Measurements from ENCODE around the gene ARHGAP29.

The ARHGAP29 gene

GRCh38 chr1:94235189-94236012 lies 2.0 kb downstream of the ARHGAP29 start:
- no peak for DNase-seq

DNA sequence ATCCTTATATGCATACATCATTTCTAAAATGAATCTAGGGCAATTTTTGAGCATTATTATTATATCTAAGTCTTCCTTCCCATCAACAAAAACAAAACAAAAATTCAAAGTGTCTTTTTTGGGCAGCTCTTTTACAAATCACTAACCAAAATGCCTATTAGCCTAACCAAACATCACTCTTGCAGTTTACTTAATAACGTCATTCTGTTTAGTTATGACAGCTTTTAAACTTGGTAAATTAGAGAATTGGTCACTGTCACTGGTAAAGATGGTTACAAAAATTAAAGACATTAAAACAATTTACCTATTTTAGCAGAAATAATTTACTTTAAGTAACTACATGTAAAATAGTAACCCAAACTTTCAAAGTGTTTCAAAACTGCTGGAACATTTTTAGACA lies 2.8 kb downstream of the ARHGAP29 start:
- DNase-seq = no peak

DNA sequence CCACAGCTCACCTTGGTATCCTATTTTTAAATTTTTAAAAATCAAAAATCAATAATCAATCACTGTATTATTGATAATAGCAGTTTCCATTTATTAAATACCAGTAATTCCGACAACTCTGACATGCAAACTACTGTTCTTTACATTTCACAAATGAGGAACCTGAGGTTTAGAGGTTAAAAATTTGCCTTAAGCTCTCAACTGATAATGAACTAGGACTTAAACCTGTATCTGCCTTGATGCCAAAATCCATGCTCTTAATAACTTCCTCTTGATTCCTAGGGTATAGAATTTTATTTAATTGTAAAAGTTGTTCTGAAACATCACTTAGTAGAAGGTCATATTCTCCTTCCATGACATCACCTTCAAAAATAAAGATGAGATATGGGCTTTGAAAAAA lies 5.6 kb downstream of the ARHGAP29 start:
- no peak for DNase-seq

- no peak for DNase-seq
Measured at GRCh38 chr1:94230920-94231319, 6.5 kb downstream of the ARHGAP29 start.

GRCh38 chr1:94228640-94229375 lies 8.6 kb downstream of the ARHGAP29 start:
- no peak for DNase-seq

GRCh38 chr1:94227624-94228023 lies 9.8 kb downstream of the ARHGAP29 start:
- DNase-seq = no peak

DNA sequence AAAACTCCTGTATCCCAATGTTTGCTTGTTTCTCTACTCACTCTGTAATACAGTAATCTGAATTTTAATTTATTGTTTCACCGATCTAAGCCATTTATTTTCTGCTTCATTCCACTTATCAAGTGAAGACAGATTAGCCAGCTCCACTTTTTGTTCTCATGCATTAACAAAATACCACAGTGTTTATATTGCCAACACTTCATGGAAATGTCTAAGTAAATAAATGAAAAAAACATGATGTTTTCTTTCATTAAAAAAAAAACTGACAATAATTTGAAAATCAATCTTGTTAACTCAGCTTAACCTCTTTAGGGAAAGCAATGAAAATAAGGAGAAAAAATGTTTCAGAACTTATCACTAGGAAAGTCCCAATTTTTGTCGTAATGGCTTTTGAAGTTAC lies 11.5 kb downstream of the ARHGAP29 start:
- DNase-seq = no peak

DNA sequence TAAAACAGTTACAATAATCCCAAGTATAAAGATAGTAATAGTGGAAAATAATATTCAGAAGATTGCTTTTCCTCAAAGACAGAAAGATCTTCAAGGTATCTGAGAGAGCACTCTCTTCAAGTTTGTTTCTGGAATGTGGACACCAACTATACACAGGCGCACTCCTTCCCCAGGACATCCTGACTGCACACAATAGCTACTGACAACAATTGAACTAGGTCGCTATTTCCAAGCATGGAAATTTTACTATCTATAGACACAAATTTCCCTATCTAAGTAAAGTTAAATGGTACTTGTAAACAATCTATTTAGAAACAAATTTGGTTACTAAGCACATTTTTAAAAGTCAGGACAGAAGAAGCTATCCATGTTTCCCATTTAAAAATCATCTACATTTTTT lies 19.1 kb downstream of the ARHGAP29 start:
- DNase-seq = no peak

- DNase-seq = no peak
Measured at GRCh38 chr1:94215955-94216354, 21.4 kb downstream of the ARHGAP29 start.

DNA sequence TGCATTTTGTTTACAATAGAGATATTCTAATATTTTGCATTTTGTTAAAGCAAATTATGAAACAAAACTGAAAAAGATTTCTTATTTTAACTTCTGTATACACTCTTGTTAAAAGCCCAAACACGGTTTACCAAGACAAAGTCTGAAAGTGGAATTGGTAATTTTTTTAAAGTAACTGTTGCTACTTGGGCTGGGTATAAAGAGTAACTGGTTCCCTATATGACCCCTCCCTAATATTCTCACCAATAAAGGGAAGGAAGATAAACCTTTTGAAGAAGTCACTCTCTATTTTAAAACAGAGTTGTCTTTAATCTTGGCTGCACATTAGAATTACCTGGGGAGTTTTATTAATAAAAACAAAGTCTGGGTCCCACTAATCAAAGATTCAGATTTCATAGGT lies 27.4 kb downstream of the ARHGAP29 start:
- DNase-seq = no peak

DNA sequence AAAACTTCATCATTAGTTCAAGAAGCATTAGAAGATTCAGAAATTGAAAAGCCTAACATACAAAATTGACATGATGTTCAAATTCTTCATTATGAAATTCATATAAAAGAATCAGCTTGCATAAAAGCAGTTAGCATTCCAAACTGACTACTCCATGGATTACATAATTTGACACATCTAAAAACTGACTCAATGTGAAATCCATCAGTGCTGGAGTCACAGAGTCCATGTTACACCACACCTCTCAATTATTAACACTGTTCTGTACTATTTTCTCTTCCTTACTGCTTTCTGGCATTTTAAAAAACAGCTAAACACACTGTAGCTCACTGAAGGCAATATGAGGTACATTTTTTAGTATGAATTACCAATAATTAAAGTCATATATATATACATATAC lies 28.0 kb downstream of the ARHGAP29 start:
- DNase-seq = no peak

DNA sequence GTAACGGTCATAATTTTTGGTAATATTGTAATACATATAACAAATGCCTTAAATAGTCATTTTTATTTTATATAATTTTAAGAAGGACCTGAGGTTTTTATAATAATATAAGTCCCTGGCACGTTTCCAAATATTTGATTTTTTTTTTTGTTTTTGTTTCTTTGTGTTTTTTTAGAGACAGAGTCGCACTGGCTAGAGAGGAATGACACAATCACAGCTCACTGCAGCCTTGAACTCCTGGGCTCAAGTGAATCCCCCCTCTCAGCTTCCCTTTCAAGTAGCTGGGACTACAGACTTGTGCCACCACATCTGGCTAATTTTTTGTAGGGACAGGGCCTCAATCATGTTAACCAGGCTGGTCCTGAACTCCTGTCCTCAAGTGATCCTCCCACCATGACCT lies 29.7 kb downstream of the ARHGAP29 start:
- no peak for DNase-seq

- DNase-seq = no peak
Measured at GRCh38 chr1:94205639-94206038, 31.7 kb downstream of the ARHGAP29 start.

GRCh38 chr1:94202241-94202640 lies 35.1 kb downstream of the ARHGAP29 start:
- DNase-seq = no peak

- no peak for DNase-seq
Measured at GRCh38 chr1:94199398-94199797, 38.0 kb downstream of the ARHGAP29 start.

DNA sequence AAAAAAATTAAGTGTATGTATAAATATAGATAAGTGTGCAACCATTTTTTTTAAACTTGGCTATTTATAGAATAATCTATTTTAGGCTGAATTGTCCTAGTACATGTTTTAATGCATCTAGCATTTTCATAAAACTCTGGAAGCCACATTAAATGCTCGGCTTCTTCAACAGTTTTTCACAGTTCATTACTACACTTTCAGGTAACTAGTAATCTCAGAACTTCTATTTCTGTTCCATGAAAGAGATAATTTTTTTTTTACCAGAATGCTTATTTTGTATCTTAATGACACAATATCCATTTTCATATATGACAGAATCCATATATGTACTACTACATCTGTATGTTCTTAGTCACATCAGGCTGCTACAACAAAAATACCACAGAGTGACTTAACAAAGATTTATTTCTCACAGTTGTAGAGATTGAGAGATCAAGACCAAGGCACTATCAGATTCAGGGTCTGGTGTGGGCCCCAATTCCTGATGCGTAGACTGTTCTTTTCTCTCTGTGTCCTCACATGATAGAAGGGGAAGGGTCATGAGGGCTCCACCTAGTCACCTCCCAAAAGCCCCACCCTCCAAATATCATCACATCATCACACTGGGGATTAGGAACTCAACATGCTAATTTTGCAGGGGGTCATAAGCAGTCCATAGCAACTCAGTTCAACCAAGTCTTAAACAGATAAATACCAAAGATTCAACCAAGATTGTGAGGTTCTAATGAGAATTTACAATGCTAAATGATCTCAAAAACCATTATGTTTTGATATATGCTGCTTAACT lies 43.1 kb downstream of the ARHGAP29 start:
- no peak for DNase-seq

GRCh38 chr1:94193128-94193527 lies 44.3 kb downstream of the ARHGAP29 start:
- no peak for DNase-seq

DNA sequence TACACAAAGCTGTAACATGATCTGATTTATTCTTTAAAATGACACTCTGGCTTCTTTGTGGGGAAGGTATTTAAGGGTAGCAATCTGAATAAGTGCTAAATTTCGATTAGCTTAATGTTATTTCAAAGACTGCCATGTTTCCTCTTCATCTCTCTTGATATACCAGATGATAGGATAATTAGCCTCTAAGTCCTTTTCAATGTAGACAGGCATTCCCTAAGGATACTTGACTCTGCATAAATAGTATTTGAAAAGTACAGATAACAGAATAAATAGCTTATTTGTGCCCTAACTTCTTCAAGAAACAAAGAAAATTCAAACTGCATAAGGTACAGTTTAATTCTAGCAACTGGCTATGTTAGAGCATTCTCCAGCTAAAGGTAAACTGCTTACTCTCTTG lies 46.2 kb downstream of the ARHGAP29 start:
- DNase-seq = no peak

DNA sequence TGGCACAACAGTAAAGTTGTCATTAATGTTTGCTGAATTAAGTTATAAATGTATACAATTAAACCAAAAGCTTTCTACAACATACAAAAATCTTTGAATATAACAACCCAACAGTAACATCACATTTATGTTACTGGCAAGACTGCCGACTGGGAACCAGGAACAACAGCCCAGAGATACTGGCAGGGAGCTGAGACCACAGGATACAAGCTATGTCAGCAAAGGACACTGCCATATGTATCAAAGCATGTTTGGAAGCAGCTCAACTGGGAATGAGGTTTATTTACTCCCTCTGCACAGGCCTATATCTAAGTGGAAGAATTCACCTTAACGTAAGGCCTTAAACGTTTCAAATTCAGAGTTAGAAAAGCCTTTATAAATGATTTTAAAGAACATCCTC lies 50.4 kb downstream of the ARHGAP29 start:
- no peak for DNase-seq

DNA sequence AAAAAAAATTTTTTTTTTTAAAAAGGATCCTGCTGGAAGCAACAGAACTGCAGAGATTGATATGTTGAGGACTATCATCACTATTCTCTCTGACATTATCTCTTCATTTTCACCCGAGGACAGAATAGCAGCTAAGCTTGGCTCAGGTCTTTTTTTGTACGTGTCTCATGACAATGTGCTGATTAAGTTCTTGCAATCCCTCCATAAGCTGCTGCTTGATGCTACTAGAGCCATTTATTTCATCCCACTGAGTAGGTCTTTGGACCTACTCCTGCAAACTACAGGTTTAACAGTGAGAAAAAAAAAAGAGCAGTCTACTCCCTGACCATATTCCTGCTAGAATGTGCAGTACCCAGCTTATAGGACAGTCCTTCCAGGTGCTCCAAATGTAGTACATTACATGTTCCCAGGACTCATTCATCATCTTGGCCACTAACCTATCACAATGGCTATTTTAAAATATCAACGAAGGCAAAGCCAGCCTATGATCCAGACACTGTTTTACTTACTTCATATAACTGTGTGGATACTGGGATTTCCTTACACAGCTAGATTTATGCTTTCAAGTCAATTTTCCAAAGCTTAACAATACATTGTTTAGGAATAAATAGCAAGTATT lies 54.1 kb downstream of the ARHGAP29 start:
- DNase-seq = no peak

DNA sequence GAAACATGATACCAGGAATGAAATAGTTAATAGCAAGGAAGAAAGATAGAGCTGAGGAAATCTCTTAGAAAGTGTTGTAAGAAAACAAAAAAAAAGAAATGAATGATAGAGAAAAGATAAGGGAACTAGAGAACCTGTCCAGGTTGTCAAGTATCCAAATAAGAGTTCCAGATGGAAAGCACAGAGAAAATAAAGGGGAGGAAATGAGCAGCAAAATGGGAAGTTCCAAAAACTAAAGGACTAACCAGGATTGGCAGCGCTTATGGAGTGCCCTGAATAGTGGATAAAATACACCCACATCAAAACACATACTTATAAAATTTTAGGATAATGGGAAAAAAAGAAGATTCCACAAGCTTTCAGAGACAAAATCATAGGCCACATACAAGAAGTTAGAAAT lies 55.2 kb downstream of the ARHGAP29 start:
- no peak for DNase-seq

GRCh38 chr1:94180650-94181049 lies 56.7 kb downstream of the ARHGAP29 start:
- no peak for DNase-seq

DNA sequence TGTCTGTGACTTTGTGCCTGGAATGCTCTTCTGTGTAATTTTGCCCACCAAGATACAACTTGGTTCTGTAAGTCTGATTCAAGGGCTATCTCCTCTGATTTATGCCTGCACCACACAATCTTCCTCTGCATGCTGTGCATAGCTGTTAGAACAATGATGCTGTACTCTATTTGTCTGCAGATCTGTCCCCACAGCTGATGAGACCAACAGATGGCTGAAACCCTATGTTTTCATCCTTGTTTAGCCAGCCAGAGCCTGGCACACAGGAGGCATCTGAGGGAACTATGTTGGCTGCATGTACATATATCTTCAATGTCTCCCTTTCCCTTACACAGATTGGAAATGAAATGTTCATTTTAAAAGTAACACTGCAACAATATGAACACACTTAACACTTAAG lies 58.5 kb downstream of the ARHGAP29 start:
- DNase-seq = no peak

Measured in NCI-H748 treated with DMSO at 0.1 percent for 48 hours (cell line).